ENCODE results near the gene FAM184A. TPM values are rescaled to one million over a fixed set of nuclear protein-coding genes. Genes with fewer than 3 reads are reported as not detected.

The FAM184A gene
- total and polyA plus RNA-seq, 10 of the 15 experiments (the other 5 are each of a cell fraction or from before 2014, with no cell fraction given), result 0.15 to 0.23 TPM; not detected in 8

GRCh38 chr6:119105282-119105681 is 26.8 kb upstream of the FAM184A start (continued):
- TF ChIP-seq, protein P1, sequence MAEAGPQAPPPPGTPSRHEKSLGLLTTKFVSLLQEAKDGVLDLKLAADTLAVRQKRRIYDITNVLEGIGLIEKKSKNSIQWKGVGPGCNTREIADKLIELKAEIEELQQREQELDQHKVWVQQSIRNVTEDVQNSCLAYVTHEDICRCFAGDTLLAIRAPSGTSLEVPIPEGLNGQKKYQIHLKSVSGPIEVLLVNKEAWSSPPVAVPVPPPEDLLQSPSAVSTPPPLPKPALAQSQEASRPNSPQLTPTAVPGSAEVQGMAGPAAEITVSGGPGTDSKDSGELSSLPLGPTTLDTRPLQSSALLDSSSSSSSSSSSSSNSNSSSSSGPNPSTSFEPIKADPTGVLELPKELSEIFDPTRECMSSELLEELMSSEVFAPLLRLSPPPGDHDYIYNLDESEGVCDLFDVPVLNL (IDR thresholded peaks at IDR 0.05; ENCODE audit: low read depth, low read length), result no peak

GRCh38 chr6:119102901-119103300 is 24.4 kb upstream of the FAM184A start:
- Histone ChIP-seq H3K27me3 (replicated peaks in 1 of 2; ENCODE audit: control insufficient read depth in 2 of 2, insufficient read depth in 2 of 2, low read length in 1 of 2) (no peaks in the 10 kb centered on the region), H4K20me1 (ENCODE audit: control insufficient read depth, insufficient read depth) (no peaks in the 10 kb centered on the region), H2AFZ (ENCODE audit: control insufficient read depth, low read depth, low read length) (no peak overlapping the region), H3K27ac (ENCODE audit: control insufficient read depth, insufficient read depth) (no peak overlapping the region), H3K79me2 (ENCODE audit: control insufficient read depth, insufficient read depth, low read length) (no peaks in the 10 kb centered on the region), H3K9ac (ENCODE audit: control insufficient read depth, insufficient read depth, low read length) (no peak overlapping the region), H3K9me3 (replicated peaks; ENCODE audit: control insufficient read depth, insufficient read depth, low read length) (no peaks in the 10 kb centered on the region), H3K4me2 (ENCODE audit: control insufficient read depth, insufficient read depth) (no peak overlapping the region), H3K4me3 (no peak overlapping the region), H3K36me3 (ENCODE audit: control insufficient read depth in 2 of 2, insufficient read depth in 2 of 2, low read length in 1 of 2) (no peaks in the 10 kb centered on the region), H3K4me1 (ENCODE audit: control insufficient read depth, insufficient read depth, low read length) (no peaks in the 10 kb centered on the region)
- ATAC-seq (no peak), FAIRE-seq (no peak), DNase-seq (ENCODE audit: low read depth, low spot score) (no peak)
- BruUV-seq (replicated peaks), result no TSS peak
- WGBS (ENCODE audit: insufficient coverage, insufficient replicate concordance, low lambda C conversion rate, missing lambda C conversion rate), result 12% methylated on average over 2 of the region's 2 CpGs
- in situ Hi-C loops (cut with MboI), result loop anchor here (25.0 kb wide), 1 partner anchor 141 kb away; no protein-coding TSS in a partner anchor
- ChIA-PET CTCF (interaction anchor here (0.6 to 1.0 kb wide), 4 partner anchors 12 to 585 kb away, joined by 3 to 4 read pairs (median 3); no protein-coding TSS in a partner anchor), POLR2A (no interaction called here), SMC1A (ENCODE audit: uncharacterized antibody, unreplicated experiment) (interaction anchor here (0.7 kb wide), 1 partner anchor 808 kb away, joined by 3 read pairs; no protein-coding TSS in a partner anchor), RAD21 (ENCODE audit: unreplicated experiment) (no interaction called here)
- intact Hi-C loops (cut with micrococcal nuclease; ENCODE audit: unreplicated experiment), result no loop called here
- TF ChIP-seq MEF2A (IDR thresholded peaks at IDR 0.05; ENCODE audit: insufficient read depth, low read depth, low read length) (no peak), HDAC6 (IDR thresholded peaks at IDR 0.05; ENCODE audit: unreplicated experiment) (no peak), DPF2 (IDR thresholded peaks at IDR 0.05) (no peak), YBX1 (IDR thresholded peaks at IDR 0.05) (no peak), ZNF274 (IDR thresholded peaks at IDR 0.05; ENCODE audit: insufficient read depth, insufficient read length) (no peak), NFIC (IDR thresholded peaks at IDR 0.05; ENCODE audit: low read depth, low read length) (no peak), RFX5 (IDR thresholded peaks at IDR 0.05; ENCODE audit: low read depth, low read length) (no peak), TCF3 (IDR thresholded peaks at IDR 0.05; ENCODE audit: borderline replicate concordance, insufficient read depth, low read depth, low read length) (no peak), POU2F2 (IDR thresholded peaks at IDR 0.05; ENCODE audit: borderline replicate concordance, low read depth, low read length) (no peak), CTCF (IDR thresholded peaks at IDR 0.05 in 2 of 3, conservative IDR thresholded peaks at IDR 0.05 in 1 of 3; ENCODE audit: control insufficient read depth in 2 of 3, extremely low read depth in 1 of 3, insufficient read depth in 1 of 3, low read depth in 3 of 3, low read length in 3 of 3) (no peak), RCOR1 (conservative IDR thresholded peaks at IDR 0.05; ENCODE audit: low read depth, low read length) (no peak)
- TF ChIP-seq, protein P2, sequence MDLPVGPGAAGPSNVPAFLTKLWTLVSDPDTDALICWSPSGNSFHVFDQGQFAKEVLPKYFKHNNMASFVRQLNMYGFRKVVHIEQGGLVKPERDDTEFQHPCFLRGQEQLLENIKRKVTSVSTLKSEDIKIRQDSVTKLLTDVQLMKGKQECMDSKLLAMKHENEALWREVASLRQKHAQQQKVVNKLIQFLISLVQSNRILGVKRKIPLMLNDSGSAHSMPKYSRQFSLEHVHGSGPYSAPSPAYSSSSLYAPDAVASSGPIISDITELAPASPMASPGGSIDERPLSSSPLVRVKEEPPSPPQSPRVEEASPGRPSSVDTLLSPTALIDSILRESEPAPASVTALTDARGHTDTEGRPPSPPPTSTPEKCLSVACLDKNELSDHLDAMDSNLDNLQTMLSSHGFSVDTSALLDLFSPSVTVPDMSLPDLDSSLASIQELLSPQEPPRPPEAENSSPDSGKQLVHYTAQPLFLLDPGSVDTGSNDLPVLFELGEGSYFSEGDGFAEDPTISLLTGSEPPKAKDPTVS (IDR thresholded peaks at IDR 0.05; ENCODE audit: low read depth, low read length), result no peak

Data from GM12878 (cell line).